Sigmoid colon (tissue), 7 donors: Measurements from ENCODE around the gene CEMIP. TPM values are rescaled to one million over a fixed set of nuclear protein-coding genes. Genes with fewer than 3 reads are reported as not detected.
"Not testable (repeated sequence)": the region's sequence is repeated elsewhere in the genome, so short reads cannot be mapped to it uniquely, and the experiment has no call there.

Experiments
- DNase-seq: peaks from one replicate; pipeline ENCODE4 v3.0.0-alpha.2; 2019
- H3K27ac ChIP-seq, 4 donors: fragments of 200-600 bp; sonication (generic); one replicate each; pipeline ENCODE4 v1.5.1; 2016 to 2019; ENCODE audit warnings: mild to moderate bottlenecking in 1 of 4
- H3K27me3 ChIP-seq, 3 donors: fragments of 200-600 bp; sonication (generic); one replicate each; pipeline ENCODE4 v1.5.1; 2019; ENCODE audit warnings: mild to moderate bottlenecking in 1 of 3
- H3K36me3 ChIP-seq, 4 donors: fragments of 200-600 bp; sonication (generic); one replicate each; pipeline ENCODE4 v1.5.1; 2016 to 2019
- H3K4me1 ChIP-seq, 4 donors: fragments of 200-600 bp; sonication (generic); one replicate each; pipeline ENCODE4 v1.5.1; 2017 to 2019
- H3K4me3 ChIP-seq, 4 donors: fragments of 200-600 bp; sonication (generic); one replicate each; pipeline ENCODE4 v1.5.1; 2017 to 2019; ENCODE audit warnings: mild to moderate bottlenecking in 2 of 4, moderate library complexity in 1 of 4
- H3K9me3 ChIP-seq, 4 donors: fragments of 200-600 bp in 3 of 4; sonication (generic) in 3 of 4; one replicate each; pipeline versions ENCODE4 v1.5.1 to v1.6.1; 2013 to 2019
- CTCF ChIP-seq, 4 experiments: fragments of 450-650 bp in 3 of 4; fragments of 200-600 bp in 1 of 4; IDR thresholded peaks; one replicate each; pipeline ENCODE4 v1.5.1; 2016 to 2019; ENCODE audit warnings: antibody characterized with exemption in 4 of 4, mild to moderate bottlenecking in 3 of 4, moderate library complexity in 2 of 4
- EP300 ChIP-seq, 4 donors: sonication (generic); formaldehyde crosslinking; IDR thresholded peaks; one replicate each; pipeline ENCODE4 v1.6.1; 2017; ENCODE audit warnings: antibody characterized with exemption in 4 of 4
- POLR2A ChIP-seq, 2 donors: fragments of 450-650 bp; IDR thresholded peaks; one replicate each; pipeline ENCODE4 v1.6.1; 2016; ENCODE audit warnings: antibody characterized with exemption in 2 of 2, mild to moderate bottlenecking in 2 of 2, moderate library complexity in 2 of 2
- POLR2AphosphoS5 ChIP-seq, 4 donors: sonication (generic); formaldehyde crosslinking; IDR thresholded peaks; one replicate each; pipeline ENCODE4 v1.6.1; 2017; ENCODE audit warnings: antibody characterized with exemption in 4 of 4
- WGBS, 2 donors: extraction: QIAGEN DNeasy Blood & Tissue Kit; methylation state at CpG; one replicate each; pipeline ENCODE4 v1.1.7; 2013; 5-methylcytosine and 5-hydroxymethylcytosine counted together
- intact Hi-C: fragments of 100-400 bp; cut with DNase I; formaldehyde crosslinking; loops from one replicate; pipeline ENCODE4 v1.15.1; 2023
- polyA plus RNA-seq, 3 donors: library from polyadenylated mRNA; stranded (reverse); fragments of 200-250 nt; gene quantifications; one replicate each; pipeline ENCODE4 v1.2.3, GENCODE V29; 2013
- total RNA-seq, 4 donors: library from RNA; depleted of rRNA; stranded (reverse); fragments of >200 nt; gene quantifications; one replicate each; pipeline ENCODE4 v1.1.0, GENCODE V29; 2016
- donor health status: healthy with polysubstance abuse.
- donor health status: Bipolar disorder and iron deficiency.
- donor health status: healthy.

Gene CEMIP
- total and polyA plus RNA-seq, 7 donors, result under 0.01 to 2.1 (median under 0.01) TPM; not detected in 2

DNA sequence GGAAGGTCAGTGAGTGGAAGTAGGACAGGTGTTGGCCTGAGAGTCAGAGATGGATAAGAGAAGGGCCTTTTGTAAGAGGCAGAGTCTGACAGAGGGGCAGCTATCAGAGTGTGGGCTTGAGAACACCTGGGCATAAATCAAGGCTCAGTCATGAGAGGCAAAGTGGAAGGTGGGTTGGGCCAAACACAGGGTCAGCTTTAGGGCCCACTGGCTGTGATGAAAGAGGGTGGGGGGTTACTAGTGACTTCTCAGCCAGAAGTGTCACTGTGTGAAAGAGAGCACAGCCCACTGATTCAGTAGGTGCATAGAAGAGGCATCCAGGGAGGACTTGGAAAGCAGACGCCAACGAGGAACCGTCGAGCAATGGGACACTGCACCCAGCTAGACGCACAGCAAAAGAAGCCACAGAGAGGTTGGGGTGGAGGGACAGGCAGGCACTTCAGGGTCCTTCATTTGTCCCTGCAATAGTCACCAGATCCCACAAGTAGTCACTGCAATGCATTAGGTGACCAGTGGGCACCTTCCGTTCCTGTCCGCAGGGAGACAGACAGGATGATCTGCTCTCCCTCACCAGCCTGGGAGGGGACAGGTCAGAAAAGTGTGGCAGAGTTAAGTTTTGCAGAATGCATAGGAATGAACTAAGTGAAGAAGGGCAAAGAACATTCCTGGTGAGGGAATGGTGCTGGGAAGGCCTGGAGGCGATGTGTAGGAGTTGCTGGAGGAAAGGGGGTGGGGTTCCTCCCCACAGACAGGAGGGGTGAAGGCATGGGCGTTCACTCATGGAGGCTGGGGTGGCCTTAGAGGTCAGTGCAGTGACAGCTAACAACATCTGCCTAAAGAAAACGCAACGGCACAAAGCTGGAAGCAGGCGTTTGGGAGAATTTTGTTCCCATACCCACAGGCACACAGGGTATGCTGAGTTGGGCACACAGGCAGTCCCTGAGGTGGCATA is 174.1 kb downstream of the CEMIP start:
- H3K4me1 ChIP-seq, result no peaks in the 10 kb centered on the region
- TF ChIP-seq POLR2AphosphoS5 (IDR thresholded peaks at IDR 0.05) (no peak), POLR2A (IDR thresholded peaks at IDR 0.05) (no peak), EP300 (IDR thresholded peaks at IDR 0.05) (no peak), CTCF (IDR thresholded peaks at IDR 0.05) (no peak)
- no peaks in the 10 kb centered on the region for H3K27me3 ChIP-seq
- no peak overlapping the region for H3K4me3 ChIP-seq
- peaks cover 0 to 34% (median 23%) of the 10 kb centered on the region in 4 donors for H3K36me3 ChIP-seq
- intact Hi-C loops, result no loop called here
- WGBS, 2 donors, result 96% methylated on average over 12 of the region's 12 CpGs
- DNase-seq, result no peak
- no peak overlapping the region for H3K27ac ChIP-seq
- no peaks in the 10 kb centered on the region for H3K9me3 ChIP-seq

DNA sequence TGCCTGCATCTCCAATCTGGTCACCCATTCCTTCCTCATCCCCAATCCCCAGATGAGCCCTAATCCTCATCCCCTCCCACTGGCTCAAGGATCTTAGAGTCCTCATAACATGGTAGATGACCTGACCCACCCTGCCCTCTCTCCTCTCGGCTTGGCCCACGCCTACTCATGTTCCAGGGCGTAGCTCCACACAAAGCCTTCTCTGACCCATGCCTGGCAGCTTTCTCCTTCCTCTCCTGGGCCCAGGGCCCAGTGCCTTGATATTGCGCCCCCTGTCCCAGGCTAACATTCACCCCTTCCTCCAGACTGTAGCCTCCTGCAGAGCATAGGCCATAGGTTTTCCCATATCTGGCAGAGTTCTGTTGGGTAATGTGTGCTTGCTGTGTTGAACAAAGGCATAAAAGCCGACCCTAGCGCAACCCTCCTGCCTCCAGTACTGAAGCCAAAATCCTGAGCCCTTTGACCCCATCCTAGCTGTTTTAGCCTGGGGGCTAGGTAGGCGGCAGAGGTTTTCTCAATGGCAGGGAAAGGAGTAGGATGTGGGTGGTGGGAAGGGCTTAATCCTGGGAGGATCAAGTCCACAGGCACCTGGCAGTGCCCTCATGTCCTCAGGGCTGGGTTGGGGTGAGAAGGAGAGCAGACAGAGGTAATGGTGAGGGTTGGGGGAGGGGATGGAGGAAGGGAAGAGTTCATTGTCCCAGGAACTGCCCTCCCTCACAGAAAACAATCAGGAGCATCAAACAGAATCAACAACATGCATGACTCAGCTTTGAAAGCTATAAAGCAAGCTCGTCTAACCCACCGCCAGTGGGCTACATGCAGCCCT is 175.0 kb downstream of the CEMIP start:
- Histone ChIP-seq H3K36me3 (peaks cover 0 to 32% (median 16%) of the 10 kb centered on the region in 4 donors), H3K4me1 (no peaks in the 10 kb centered on the region), H3K4me3 (no peak overlapping the region), H3K27me3 (no peaks in the 10 kb centered on the region), H3K9me3 (no peaks in the 10 kb centered on the region), H3K27ac (no peak overlapping the region)
- DNase-seq, result no peak
- 92 to 93% methylated on average over 9 of the region's 9 CpGs for WGBS, 2 donors
- intact Hi-C loops, result no loop called here
- TF ChIP-seq CTCF (IDR thresholded peaks at IDR 0.05) (no peak), POLR2AphosphoS5 (IDR thresholded peaks at IDR 0.05) (no peak), POLR2A (IDR thresholded peaks at IDR 0.05) (no peak), EP300 (IDR thresholded peaks at IDR 0.05) (no peak)

GRCh38 chr15:80955571-80956452 is 176.6 kb downstream of the CEMIP start:
- WGBS, 2 donors, result 88 to 92% methylated on average over 19 of the region's 19 CpGs
- H3K27me3 ChIP-seq, H3K9me3 ChIP-seq, H3K4me3 ChIP-seq, DNase-seq, H3K4me1 ChIP-seq, H3K27ac ChIP-seq, intact Hi-C loops: not testable (repeated sequence)
- peaks cover 0 to 22% (median 5%) of the 10 kb centered on the region in 4 donors for H3K36me3 ChIP-seq

DNA sequence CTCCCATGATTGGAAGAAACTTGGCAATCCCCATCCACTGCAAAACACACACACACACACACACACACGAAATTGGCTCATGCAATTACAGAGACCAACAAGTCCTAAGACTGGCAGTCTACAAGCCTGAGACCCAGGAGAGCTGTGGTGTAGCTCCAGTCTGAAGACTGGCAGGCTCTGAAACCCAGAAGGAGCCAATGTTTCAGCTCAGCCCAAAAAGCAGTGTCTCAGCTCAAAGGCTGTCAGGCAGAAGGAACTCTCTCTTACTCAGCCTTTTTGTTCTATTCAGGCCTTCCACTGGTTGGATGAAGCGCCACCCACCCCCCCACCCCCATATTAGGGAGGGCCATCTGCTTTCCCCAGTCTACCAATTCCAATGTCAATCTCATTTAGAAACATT is 178.4 kb downstream of the CEMIP start:
- Histone ChIP-seq H3K9me3 (no peaks in the 10 kb centered on the region), H3K4me3 (no peak overlapping the region), H3K36me3 (peaks cover 0 to 11% (median 0%) of the 10 kb centered on the region in 4 donors), H3K27ac (no peak overlapping the region), H3K27me3 (no peaks in the 10 kb centered on the region), H3K4me1 (no peaks in the 10 kb centered on the region)
- DNase-seq, result no peak
- no peak for TF ChIP-seq EP300 (IDR thresholded peaks at IDR 0.05)
- TF ChIP-seq POLR2A (IDR thresholded peaks at IDR 0.05), result no peak
- WGBS, 2 donors, result 79 to 87% methylated on average over 2 of the region's 2 CpGs
- intact Hi-C loops, result no loop called here

DNA sequence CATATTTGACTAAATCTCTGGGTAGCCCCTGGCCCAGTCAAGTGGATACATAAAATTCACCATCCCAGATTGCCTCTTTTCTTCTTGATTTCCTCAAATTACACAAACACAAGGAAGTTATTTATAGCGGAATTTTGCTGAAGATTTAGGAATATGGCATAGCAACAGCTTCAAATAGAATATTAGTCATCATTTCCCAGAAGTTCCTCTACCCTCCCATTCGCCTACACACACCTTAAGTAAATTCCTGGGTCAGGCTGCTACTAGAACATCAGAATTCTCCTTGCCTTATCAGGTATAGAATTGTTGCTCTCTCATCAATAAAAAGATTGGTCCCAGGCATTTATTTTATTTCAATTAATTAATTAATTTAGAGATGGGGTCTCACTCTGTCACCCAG is 178.8 kb downstream of the CEMIP start:
- no peaks in the 10 kb centered on the region for H3K27me3 ChIP-seq
- DNase-seq, result no peak
- intact Hi-C loops, result no loop called here
- H3K27ac ChIP-seq, result no peak overlapping the region
- H3K9me3 ChIP-seq, result no peaks in the 10 kb centered on the region
- no peak overlapping the region for H3K4me3 ChIP-seq
- TF ChIP-seq POLR2A (IDR thresholded peaks at IDR 0.05) (no peak), POLR2AphosphoS5 (IDR thresholded peaks at IDR 0.05) (no peak), CTCF (IDR thresholded peaks at IDR 0.05) (no peak), EP300 (IDR thresholded peaks at IDR 0.05) (no peak)
- peaks cover 0 to 11% (median 0%) of the 10 kb centered on the region in 4 donors for H3K36me3 ChIP-seq
- 90 to 93% methylated on average over 2 of the region's 2 CpGs for WGBS, 2 donors
- no peaks in the 10 kb centered on the region for H3K4me1 ChIP-seq
